ENCODE data around the gene INPP4B. TPM values are rescaled to one million over a fixed set of nuclear protein-coding genes. Genes with fewer than 3 reads are reported as not detected.

INPP4B gene
- total RNA-seq, 1 experiment from 2014 or later = 17.6 TPM

DNA sequence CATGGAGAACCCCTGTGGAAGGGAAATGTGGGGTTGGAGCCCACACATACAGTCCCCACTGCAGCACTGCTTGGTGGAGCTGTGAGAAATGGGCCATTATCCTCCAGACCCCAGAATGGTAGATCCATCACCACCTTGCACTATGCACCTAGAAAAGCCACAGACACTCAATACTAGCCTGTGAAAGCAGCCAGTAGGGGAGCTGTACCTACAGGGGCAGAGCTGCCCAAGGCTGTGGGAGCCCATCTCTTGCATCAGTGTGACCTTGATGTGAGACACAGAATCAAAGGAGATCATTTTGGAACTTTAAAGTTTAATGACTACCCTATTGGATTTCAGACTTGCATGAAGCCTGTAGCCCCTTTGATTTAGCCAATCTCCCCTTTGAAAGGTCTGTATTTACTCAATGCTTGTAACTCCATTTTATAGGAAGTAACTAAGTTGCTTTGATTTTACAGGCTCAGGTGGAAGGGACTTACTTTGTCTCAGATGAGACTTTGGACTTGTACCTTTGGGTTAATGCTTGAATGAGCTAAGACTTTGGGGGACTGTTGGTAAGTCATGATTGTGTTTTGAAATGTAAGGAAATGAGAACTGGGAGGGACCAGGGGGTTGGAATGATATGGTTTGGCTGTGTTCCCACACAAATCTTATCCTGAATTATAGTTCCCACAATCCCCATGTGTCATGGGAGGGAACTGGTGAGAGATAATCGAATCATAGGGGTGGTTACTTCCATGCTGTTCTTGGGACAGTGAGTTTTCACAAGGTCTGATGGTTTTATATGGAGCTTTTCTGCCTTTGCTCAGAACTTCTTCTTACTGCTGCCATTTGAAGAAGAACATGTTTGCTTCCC lies 352.6 kb downstream of the INPP4B start:
- no TSS peak for BruUV-seq (replicated peaks)
- no peaks in the 10 kb centered on the region for H3K9me3 Mint-ChIP-seq (ENCODE audit: unreplicated experiment)
- intact Hi-C loops (cut with micrococcal nuclease) = no loop called here
- no peaks in the 10 kb centered on the region for H3K27me3 Mint-ChIP-seq (ENCODE audit: insufficient read depth, unreplicated experiment)
- ChIA-PET POLR2A (interaction anchor here (0.6 kb wide), 1 partner anchor 37 kb away, joined by 3 read pairs; no protein-coding TSS in a partner anchor), CTCF (interaction anchor here (0.6 to 1.2 kb wide), 2 partner anchors 12 to 492 kb away, joined by 3 to 4 read pairs; no protein-coding TSS in a partner anchor)
- H3K27ac Mint-ChIP-seq (ENCODE audit: low read depth, unreplicated experiment) = no peak overlapping the region
- no peaks in the 10 kb centered on the region for H3K4me1 Mint-ChIP-seq (ENCODE audit: insufficient read depth, unreplicated experiment)
- TF ChIP-seq, protein P1, sequence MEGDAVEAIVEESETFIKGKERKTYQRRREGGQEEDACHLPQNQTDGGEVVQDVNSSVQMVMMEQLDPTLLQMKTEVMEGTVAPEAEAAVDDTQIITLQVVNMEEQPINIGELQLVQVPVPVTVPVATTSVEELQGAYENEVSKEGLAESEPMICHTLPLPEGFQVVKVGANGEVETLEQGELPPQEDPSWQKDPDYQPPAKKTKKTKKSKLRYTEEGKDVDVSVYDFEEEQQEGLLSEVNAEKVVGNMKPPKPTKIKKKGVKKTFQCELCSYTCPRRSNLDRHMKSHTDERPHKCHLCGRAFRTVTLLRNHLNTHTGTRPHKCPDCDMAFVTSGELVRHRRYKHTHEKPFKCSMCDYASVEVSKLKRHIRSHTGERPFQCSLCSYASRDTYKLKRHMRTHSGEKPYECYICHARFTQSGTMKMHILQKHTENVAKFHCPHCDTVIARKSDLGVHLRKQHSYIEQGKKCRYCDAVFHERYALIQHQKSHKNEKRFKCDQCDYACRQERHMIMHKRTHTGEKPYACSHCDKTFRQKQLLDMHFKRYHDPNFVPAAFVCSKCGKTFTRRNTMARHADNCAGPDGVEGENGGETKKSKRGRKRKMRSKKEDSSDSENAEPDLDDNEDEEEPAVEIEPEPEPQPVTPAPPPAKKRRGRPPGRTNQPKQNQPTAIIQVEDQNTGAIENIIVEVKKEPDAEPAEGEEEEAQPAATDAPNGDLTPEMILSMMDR (IDR thresholded peaks at IDR 0.05; ENCODE audit: unreplicated experiment) = no peak
- no peaks in the 10 kb centered on the region for H3K36me3 Mint-ChIP-seq (ENCODE audit: insufficient read depth, unreplicated experiment)
- H3K4me3 Mint-ChIP-seq (ENCODE audit: unreplicated experiment) = no peak overlapping the region
- DNase-seq (ENCODE audit: unreplicated experiment) = no peak

DNA sequence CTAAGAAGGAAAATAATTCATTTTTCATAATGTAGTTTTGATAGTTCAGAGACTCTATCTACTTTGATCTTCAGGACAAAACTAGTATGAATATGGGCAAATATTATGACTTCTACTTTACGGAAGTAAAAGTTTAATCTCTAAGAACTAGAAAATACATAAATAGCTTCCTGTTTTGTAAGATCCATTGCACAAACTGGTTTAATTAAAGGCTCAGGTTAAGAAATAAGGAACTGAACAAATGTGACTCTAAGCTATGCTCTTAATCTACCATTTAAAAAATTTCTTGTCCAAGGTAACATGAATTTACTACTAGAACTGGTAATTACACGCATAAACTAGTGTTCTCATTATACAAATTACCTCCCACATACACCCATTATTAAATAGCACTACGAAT lies 360.6 kb downstream of the INPP4B start:
- Mint-ChIP-seq H3K36me3 (ENCODE audit: insufficient read depth, unreplicated experiment) (no peaks in the 10 kb centered on the region), H3K4me3 (ENCODE audit: unreplicated experiment) (no peak overlapping the region), H3K4me1 (ENCODE audit: insufficient read depth, unreplicated experiment) (no peaks in the 10 kb centered on the region), H3K27me3 (ENCODE audit: insufficient read depth, unreplicated experiment) (no peaks in the 10 kb centered on the region), H3K27ac (ENCODE audit: low read depth, unreplicated experiment) (no peak overlapping the region), H3K9me3 (ENCODE audit: unreplicated experiment) (no peaks in the 10 kb centered on the region)
- CTCF ChIA-PET = interaction anchor here (0.6 to 1.3 kb wide), 2 partner anchors 130 to 132 kb away, joined by 3 to 4 read pairs; no protein-coding TSS in a partner anchor
- TF ChIP-seq, protein P1 (IDR thresholded peaks at IDR 0.05; ENCODE audit: unreplicated experiment) = no peak
- POLR2A ChIA-PET = interaction anchor here (0.7 kb wide), 1 partner anchor 17 kb away, joined by 3 read pairs; no protein-coding TSS in a partner anchor
- DNase-seq (ENCODE audit: unreplicated experiment) = no peak
- intact Hi-C loops (cut with micrococcal nuclease) = no loop called here
- no TSS peak for BruUV-seq (replicated peaks)

DNA sequence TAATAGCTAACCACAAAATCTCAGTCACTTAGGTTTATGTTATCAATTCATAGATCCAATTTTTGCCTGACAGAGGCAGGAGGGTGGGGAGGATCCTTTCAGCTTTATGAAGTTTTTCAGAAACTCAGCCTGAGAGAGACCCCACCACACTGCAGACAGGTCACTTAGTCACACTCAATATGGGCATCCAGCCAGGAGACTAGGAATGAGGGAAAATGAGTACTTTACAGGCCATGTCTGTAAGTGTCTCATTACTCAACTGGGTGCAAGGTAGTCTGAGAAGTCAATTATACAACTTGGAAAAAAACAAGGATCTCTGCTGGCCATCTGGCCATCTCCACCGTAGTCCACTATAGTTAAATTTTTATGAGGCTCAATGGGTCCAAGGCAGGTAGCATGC lies 365.9 kb downstream of the INPP4B start:
- POLR2A ChIA-PET = no interaction called here
- no peaks in the 10 kb centered on the region for H3K36me3 Mint-ChIP-seq (ENCODE audit: insufficient read depth, unreplicated experiment)
- no peak overlapping the region for H3K4me3 Mint-ChIP-seq (ENCODE audit: unreplicated experiment)
- BruUV-seq (replicated peaks) = no TSS peak
- DNase-seq (ENCODE audit: unreplicated experiment) = peak; percentile 30
- CTCF ChIA-PET = interaction anchor here (0.9 kb wide), 1 partner anchor 51 kb away, joined by 3 read pairs; no protein-coding TSS in a partner anchor
- H3K27ac Mint-ChIP-seq (ENCODE audit: low read depth, unreplicated experiment) = no peak overlapping the region
- TF ChIP-seq, protein P1 (IDR thresholded peaks at IDR 0.05; ENCODE audit: unreplicated experiment) = no peak
- no peaks in the 10 kb centered on the region for H3K9me3 Mint-ChIP-seq (ENCODE audit: unreplicated experiment)
- intact Hi-C loops (cut with micrococcal nuclease) = no loop called here
- H3K27me3 Mint-ChIP-seq (ENCODE audit: insufficient read depth, unreplicated experiment) = no peaks in the 10 kb centered on the region
- peaks cover 8% of the 10 kb centered on the region for H3K4me1 Mint-ChIP-seq (ENCODE audit: insufficient read depth, unreplicated experiment)

DNA sequence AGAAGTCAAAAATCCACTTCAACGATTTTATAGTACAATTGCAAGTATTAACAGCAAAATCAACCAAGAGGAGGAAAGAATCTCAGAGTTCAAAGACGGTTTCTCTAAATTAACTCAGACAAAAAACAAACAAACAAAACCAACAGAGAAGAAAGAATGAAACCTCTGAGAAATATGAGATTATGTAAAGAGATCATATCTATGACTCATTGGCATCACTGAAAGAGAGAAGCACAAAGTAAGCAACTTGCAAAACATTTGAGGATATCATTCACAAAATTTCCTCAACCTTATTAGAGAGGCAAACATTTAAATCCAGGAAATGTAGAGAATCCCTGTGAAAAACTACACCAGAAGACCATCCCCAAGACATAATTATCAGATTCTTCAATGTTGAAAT lies 370.4 kb downstream of the INPP4B start:
- ChIA-PET POLR2A (interaction anchor here (0.7 to 1.1 kb wide), 4 partner anchors 11 to 71 kb away, joined by 3 to 5 read pairs (median 3); no protein-coding TSS in a partner anchor), CTCF (no interaction called here)
- Mint-ChIP-seq H3K9me3 (ENCODE audit: unreplicated experiment) (no peaks in the 10 kb centered on the region), H3K4me1 (ENCODE audit: insufficient read depth, unreplicated experiment) (peaks cover 22% of the 10 kb centered on the region), H3K36me3 (ENCODE audit: insufficient read depth, unreplicated experiment) (peaks cover 5% of the 10 kb centered on the region), H3K4me3 (ENCODE audit: unreplicated experiment) (no peak overlapping the region), H3K27me3 (ENCODE audit: insufficient read depth, unreplicated experiment) (no peaks in the 10 kb centered on the region), H3K27ac (ENCODE audit: low read depth, unreplicated experiment) (no peak overlapping the region)
- peak; percentile 47 for DNase-seq (ENCODE audit: unreplicated experiment)
- intact Hi-C loops (cut with micrococcal nuclease) = no loop called here
- no TSS peak for BruUV-seq (replicated peaks)
- TF ChIP-seq, protein P1 (IDR thresholded peaks at IDR 0.05; ENCODE audit: unreplicated experiment) = no peak
